Astrocyte (in vitro differentiated cells and primary cell): ENCODE data around the gene TULP4.

Experiments
- EZH2 ChIP-seq: IDR thresholded peaks from 2 replicates; pipeline ENCODE4 v1.6.1; 2012; ENCODE audit warnings: mild to moderate bottlenecking, low read length, inconsistent platforms; ENCODE audit not compliant: insufficient read depth
- TF ChIP-seq, protein P1 (sequence below): IDR thresholded peaks from 2 replicates; pipeline ENCODE4 v1.5.1; 2011; ENCODE audit warnings: low read depth, mild to moderate bottlenecking, inconsistent platforms, low read length, moderate library complexity; ENCODE audit not compliant: insufficient read depth

- TF ChIP-seq, protein P1, sequence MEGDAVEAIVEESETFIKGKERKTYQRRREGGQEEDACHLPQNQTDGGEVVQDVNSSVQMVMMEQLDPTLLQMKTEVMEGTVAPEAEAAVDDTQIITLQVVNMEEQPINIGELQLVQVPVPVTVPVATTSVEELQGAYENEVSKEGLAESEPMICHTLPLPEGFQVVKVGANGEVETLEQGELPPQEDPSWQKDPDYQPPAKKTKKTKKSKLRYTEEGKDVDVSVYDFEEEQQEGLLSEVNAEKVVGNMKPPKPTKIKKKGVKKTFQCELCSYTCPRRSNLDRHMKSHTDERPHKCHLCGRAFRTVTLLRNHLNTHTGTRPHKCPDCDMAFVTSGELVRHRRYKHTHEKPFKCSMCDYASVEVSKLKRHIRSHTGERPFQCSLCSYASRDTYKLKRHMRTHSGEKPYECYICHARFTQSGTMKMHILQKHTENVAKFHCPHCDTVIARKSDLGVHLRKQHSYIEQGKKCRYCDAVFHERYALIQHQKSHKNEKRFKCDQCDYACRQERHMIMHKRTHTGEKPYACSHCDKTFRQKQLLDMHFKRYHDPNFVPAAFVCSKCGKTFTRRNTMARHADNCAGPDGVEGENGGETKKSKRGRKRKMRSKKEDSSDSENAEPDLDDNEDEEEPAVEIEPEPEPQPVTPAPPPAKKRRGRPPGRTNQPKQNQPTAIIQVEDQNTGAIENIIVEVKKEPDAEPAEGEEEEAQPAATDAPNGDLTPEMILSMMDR: no peak
- no peak for TF ChIP-seq EZH2
These were observed 71.3 kb downstream of the TULP4 start for GRCh38 chr6:158383542-158383941.
